Natural killer cell (primary cell): Measurements from ENCODE around the gene CHTF8. TPM values are rescaled to one million over a fixed set of nuclear protein-coding genes. Genes with fewer than 3 reads are reported as not detected.
"Not testable (repeated sequence)": the region's sequence is repeated elsewhere in the genome, so short reads cannot be mapped to it uniquely, and the experiment has no call there.

Experiments used
- ATAC-seq, 3 donors: fragments of 150-1000 bp in 2 of 3; fragments of 200-7000 bp in 1 of 3; cut with Tn5 transposase; 1 replicate in 1 of 3; 2 replicates in 2 of 3; pipeline ENCODE4 v1.10.0; 2021; ENCODE audit warnings: mild to moderate bottlenecking in 2 of 3, moderate library complexity in 2 of 3
- DNase-seq, 2 donors: peaks; one replicate each; pipeline versions ENCODE4 v3.0.0 to v3.0.0-alpha.2; 2013 to 2021; ENCODE audit warnings: mixed read lengths in 1 of 2
- H3K27ac ChIP-seq: one replicate; pipeline ENCODE4 v1.5.1; 2013; ENCODE audit warnings: mild to moderate bottlenecking, low read length
- H3K27me3 ChIP-seq: one replicate; pipeline ENCODE4 v1.6.1; 2013; ENCODE audit warnings: low read length; ENCODE audit not compliant: control insufficient read depth, insufficient read depth
- H3K36me3 ChIP-seq: one replicate; pipeline ENCODE4 v1.6.1; 2013; ENCODE audit warnings: low read length; ENCODE audit not compliant: control insufficient read depth, insufficient read depth
- H3K4me1 ChIP-seq: one replicate; pipeline ENCODE4 v1.6.1; 2013; ENCODE audit warnings: low read length; ENCODE audit not compliant: control insufficient read depth, insufficient read depth
- H3K4me3 ChIP-seq: one replicate; pipeline ENCODE4 v1.5.1; 2013; ENCODE audit warnings: low read length
- H3K9me3 ChIP-seq: one replicate; pipeline ENCODE4 v1.6.1; 2013; ENCODE audit warnings: low read length; ENCODE audit not compliant: control insufficient read depth, insufficient read depth
- H3K27ac Mint-ChIP-seq, 2 donors: one replicate each; pipeline ENCODE4 v1.8.0; 2022; ENCODE audit warnings: mild to moderate bottlenecking in 2 of 2, mixed read lengths in 2 of 2, moderate library complexity in 1 of 2
- H3K27me3 Mint-ChIP-seq, 2 donors: one replicate each; pipeline ENCODE4 v1.8.0; 2022; ENCODE audit warnings: low read depth in 2 of 2, mixed read lengths in 2 of 2
- H3K36me3 Mint-ChIP-seq: one replicate; pipeline ENCODE4 v1.8.0; 2022; ENCODE audit warnings: mixed read lengths
- H3K4me1 Mint-ChIP-seq, 2 donors: one replicate each; pipeline ENCODE4 v1.8.0; 2022; ENCODE audit warnings: mixed read lengths in 2 of 2
- H3K4me3 Mint-ChIP-seq: one replicate; pipeline ENCODE4 v1.8.0; 2022; ENCODE audit warnings: mild to moderate bottlenecking, moderate library complexity, mixed read lengths
- H3K9me3 Mint-ChIP-seq, 2 donors: one replicate each; pipeline ENCODE4 v1.8.0; 2022; ENCODE audit warnings: mixed read lengths in 2 of 2
- CTCF ChIP-seq: fragments of 200-600 bp; IDR thresholded peaks from one replicate; pipeline ENCODE4 v1.8.0; 2022; ENCODE audit warnings: antibody characterized with exemption
- WGBS: methylation state at CpG from one replicate; pipeline ENCODE4 v1.1.7; 2013; ENCODE audit warnings: missing lambda C conversion rate; ENCODE audit not compliant: insufficient coverage; 5-methylcytosine and 5-hydroxymethylcytosine counted together
- intact Hi-C: fragments of 100-400 bp; cut with micrococcal nuclease; formaldehyde crosslinking; loops from one replicate; pipeline ENCODE4 v1.14.2; 2022
- total RNA-seq, 4 donors: library from RNA; stranded (reverse); fragments of 120-200 nt in 1 of 4; gene quantifications; one replicate each; pipeline versions ENCODE4 v1.2.3 to v1.2.4, GENCODE V29; 2013 to 2022

Gene CHTF8
- total RNA-seq, 3 donors from 2014 or later (not counting 1 experiment from before 2014, with no cell fraction given): 45.7 to 76.5 (median 74.2) TPM

- Mint-ChIP-seq H3K27ac (peak overlapping the region; percentile 36 to 72), H3K27me3 (no peaks in the 10 kb centered on the region), H3K9me3 (no peaks in the 10 kb centered on the region), H3K4me3 (no peak overlapping the region), H3K4me1 (peaks cover 17 to 23% of the 10 kb centered on the region in 2 donors), H3K36me3 (no peaks in the 10 kb centered on the region)
- intact Hi-C loops: no loop called here
- Histone ChIP-seq H3K36me3 (peaks cover 31% of the 10 kb centered on the region), H3K27ac (no peak overlapping the region), H3K9me3 (no peaks in the 10 kb centered on the region), H3K27me3 (no peaks in the 10 kb centered on the region), H3K4me1 (peaks cover 9% of the 10 kb centered on the region), H3K4me3 (no peak overlapping the region)
- TF ChIP-seq CTCF: no peak
- 98% methylated on average over 6 of the region's 6 CpGs for WGBS
- ATAC-seq (no peak), DNase-seq (no peak)
Measured at GRCh38 chr16:69165584-69165983, 33.2 kb upstream of the CHTF8 start.

GRCh38 chr16:69160192-69160591 is 27.8 kb upstream of the CHTF8 start:
- Mint-ChIP-seq H3K36me3 (peaks cover 12% of the 10 kb centered on the region), H3K4me1 (peaks cover 0 to 6% of the 10 kb centered on the region in 2 donors), H3K4me3 (no peak overlapping the region), H3K9me3 (no peaks in the 10 kb centered on the region), H3K27ac (no peak overlapping the region), H3K27me3 (no peaks in the 10 kb centered on the region)
- no peak overlapping the region for H3K4me3 ChIP-seq
- DNase-seq: no peak
- H3K4me1 ChIP-seq: no peaks in the 10 kb centered on the region
- intact Hi-C loops: no loop called here
- 97% methylated on average over 1 of the region's 1 CpG for WGBS
- no peak for TF ChIP-seq CTCF
- ATAC-seq: no peak
- no peak overlapping the region for H3K27ac ChIP-seq
- no peaks in the 10 kb centered on the region for H3K9me3 ChIP-seq
- peaks cover 46% of the 10 kb centered on the region for H3K36me3 ChIP-seq
- H3K27me3 ChIP-seq: no peaks in the 10 kb centered on the region

- H3K4me3 ChIP-seq: no peak overlapping the region
- H3K36me3 ChIP-seq: peaks cover 62% of the 10 kb centered on the region
- Mint-ChIP-seq H3K36me3 (peaks cover 12% of the 10 kb centered on the region), H3K4me3 (no peak overlapping the region), H3K9me3 (no peaks in the 10 kb centered on the region), H3K27ac (no peak overlapping the region), H3K27me3 (no peaks in the 10 kb centered on the region), H3K4me1 (peaks cover 0 to 6% of the 10 kb centered on the region in 2 donors)
- no peaks in the 10 kb centered on the region for H3K4me1 ChIP-seq
- ATAC-seq (no peak), DNase-seq (no peak)
- TF ChIP-seq CTCF: no peak
- no peaks in the 10 kb centered on the region for H3K27me3 ChIP-seq
- H3K27ac ChIP-seq: no peak overlapping the region
- H3K9me3 ChIP-seq: no peaks in the 10 kb centered on the region
- intact Hi-C loops: no loop called here
- 100% methylated on average over 1 of the region's 3 CpGs for WGBS
Measured at GRCh38 chr16:69157196-69157595, 24.8 kb upstream of the CHTF8 start.

- no peaks in the 10 kb centered on the region for H3K9me3 Mint-ChIP-seq
- H3K4me1 ChIP-seq: no peaks in the 10 kb centered on the region
- no peak overlapping the region for H3K27ac Mint-ChIP-seq
- 75% methylated on average over 14 of the region's 16 CpGs for WGBS
- H3K27me3 ChIP-seq: no peaks in the 10 kb centered on the region
- DNase-seq (peak in 1 of 2 donors; percentile 85), ATAC-seq (peak; percentile 79 to 88 (median 86))
- intact Hi-C loops: loop anchor here (1.0 kb wide), 1 partner anchor 137 kb away; no protein-coding TSS in a partner anchor
- no peak overlapping the region for H3K27ac ChIP-seq
- peaks cover 14% of the 10 kb centered on the region for H3K36me3 Mint-ChIP-seq
- H3K9me3 ChIP-seq: no peaks in the 10 kb centered on the region
- peak; percentile 91 for TF ChIP-seq CTCF
- H3K4me3 ChIP-seq: no peak overlapping the region
- no peaks in the 10 kb centered on the region for H3K27me3 Mint-ChIP-seq
- no peak overlapping the region for H3K4me3 Mint-ChIP-seq
- peaks cover 43% of the 10 kb centered on the region for H3K36me3 ChIP-seq
- H3K4me1 Mint-ChIP-seq: no peaks in the 10 kb centered on the region
Measured at GRCh38 chr16:69150146-69150865, 17.9 kb upstream of the CHTF8 start.

GRCh38 chr16:69149621-69150020 is 17.2 kb upstream of the CHTF8 start:
- not testable (repeated sequence) for H3K4me1 ChIP-seq, H3K4me3 Mint-ChIP-seq, H3K4me3 ChIP-seq, H3K27me3 Mint-ChIP-seq, H3K27ac ChIP-seq, H3K9me3 ChIP-seq, H3K9me3 Mint-ChIP-seq, H3K27ac Mint-ChIP-seq, H3K27me3 ChIP-seq, DNase-seq, ATAC-seq, H3K4me1 Mint-ChIP-seq
- peaks cover 14% of the 10 kb centered on the region for H3K36me3 Mint-ChIP-seq
- WGBS: 96% methylated on average over 9 of the region's 9 CpGs
- intact Hi-C loops: loop anchor here (1.0 kb wide), 1 partner anchor 138 kb away; no protein-coding TSS in a partner anchor
- peaks cover 38% of the 10 kb centered on the region for H3K36me3 ChIP-seq
